Body of pancreas (tissue), 4 donors: ENCODE data around the gene EXTL1.

Source experiments
- POLR2A ChIP-seq, 3 donors: fragments of 450-650 bp; IDR thresholded peaks; one replicate each; pipeline ENCODE4 v1.6.1; 2016; ENCODE audit warnings: antibody characterized with exemption in 3 of 3, mild to moderate bottlenecking in 2 of 3
- TF ChIP-seq, protein P1 (sequence below), 7 experiments: fragments of 450-650 bp in 4 of 7; fragments of 200-600 bp in 3 of 7; sonication (generic) in 3 of 7; IDR thresholded peaks; one replicate each; pipeline ENCODE4 v1.5.1; 2016 to 2019; ENCODE audit warnings: antibody characterized with exemption in 7 of 7

- TF ChIP-seq, protein P1, sequence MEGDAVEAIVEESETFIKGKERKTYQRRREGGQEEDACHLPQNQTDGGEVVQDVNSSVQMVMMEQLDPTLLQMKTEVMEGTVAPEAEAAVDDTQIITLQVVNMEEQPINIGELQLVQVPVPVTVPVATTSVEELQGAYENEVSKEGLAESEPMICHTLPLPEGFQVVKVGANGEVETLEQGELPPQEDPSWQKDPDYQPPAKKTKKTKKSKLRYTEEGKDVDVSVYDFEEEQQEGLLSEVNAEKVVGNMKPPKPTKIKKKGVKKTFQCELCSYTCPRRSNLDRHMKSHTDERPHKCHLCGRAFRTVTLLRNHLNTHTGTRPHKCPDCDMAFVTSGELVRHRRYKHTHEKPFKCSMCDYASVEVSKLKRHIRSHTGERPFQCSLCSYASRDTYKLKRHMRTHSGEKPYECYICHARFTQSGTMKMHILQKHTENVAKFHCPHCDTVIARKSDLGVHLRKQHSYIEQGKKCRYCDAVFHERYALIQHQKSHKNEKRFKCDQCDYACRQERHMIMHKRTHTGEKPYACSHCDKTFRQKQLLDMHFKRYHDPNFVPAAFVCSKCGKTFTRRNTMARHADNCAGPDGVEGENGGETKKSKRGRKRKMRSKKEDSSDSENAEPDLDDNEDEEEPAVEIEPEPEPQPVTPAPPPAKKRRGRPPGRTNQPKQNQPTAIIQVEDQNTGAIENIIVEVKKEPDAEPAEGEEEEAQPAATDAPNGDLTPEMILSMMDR (IDR thresholded peaks at IDR 0.05) = no peak
- no peak for TF ChIP-seq POLR2A (IDR thresholded peaks at IDR 0.05)
Measured at GRCh38 chr1:26079178-26079563, 57.6 kb downstream of the EXTL1 start.
